Suprapubic skin (tissue), 4 donors: Measurements from ENCODE around the gene CIAO1. TPM values are rescaled to one million over a fixed set of nuclear protein-coding genes. Genes with fewer than 3 reads are reported as not detected.

Source experiments
- DNase-seq, 2 donors: peaks; one replicate each; pipeline ENCODE4 v3.0.0-alpha.2; 2019; ENCODE audit warnings: low spot score in 2 of 2
- H3K27ac ChIP-seq: fragments of 200-600 bp; sonication (generic); one replicate; pipeline ENCODE4 v1.5.1; 2019
- H3K27me3 ChIP-seq: fragments of 200-600 bp; sonication (generic); one replicate; pipeline ENCODE4 v1.5.1; 2019
- H3K36me3 ChIP-seq: fragments of 200-600 bp; sonication (generic); one replicate; pipeline ENCODE4 v1.5.1; 2019
- H3K4me1 ChIP-seq: fragments of 200-600 bp; sonication (generic); one replicate; pipeline ENCODE4 v1.5.1; 2019
- H3K4me3 ChIP-seq: fragments of 200-600 bp; sonication (generic); one replicate; pipeline ENCODE4 v1.5.1; 2019; ENCODE audit warnings: mild to moderate bottlenecking
- H3K9me3 ChIP-seq: fragments of 200-600 bp; sonication (generic); one replicate; pipeline ENCODE4 v1.5.1; 2019
- CTCF ChIP-seq, 2 donors: fragments of 200-600 bp in 1 of 2; fragments of 450-650 bp in 1 of 2; sonication (generic) in 1 of 2; IDR thresholded peaks; one replicate each; pipeline ENCODE4 v1.5.1; 2016 to 2019; ENCODE audit warnings: antibody characterized with exemption in 2 of 2, mild to moderate bottlenecking in 1 of 2, moderate library complexity in 1 of 2
- EP300 ChIP-seq: sonication (generic); formaldehyde crosslinking; IDR thresholded peaks from one replicate; pipeline ENCODE4 v1.6.1; 2017; ENCODE audit warnings: antibody characterized with exemption
- POLR2A ChIP-seq, 2 donors: fragments of 450-650 bp; IDR thresholded peaks; one replicate each; pipeline ENCODE4 v1.6.1; 2017; ENCODE audit warnings: antibody characterized with exemption in 2 of 2, mild to moderate bottlenecking in 2 of 2, moderate library complexity in 2 of 2
- POLR2AphosphoS5 ChIP-seq, 3 donors: sonication (generic); formaldehyde crosslinking; IDR thresholded peaks; one replicate each; pipeline ENCODE4 v1.6.1; 2017; ENCODE audit warnings: antibody characterized with exemption in 3 of 3
- WGBS: methylation state at CpG from one replicate; pipeline ENCODE4 v1.1.5; 2018; 5-methylcytosine and 5-hydroxymethylcytosine counted together
- total RNA-seq, 4 donors: library from RNA; depleted of rRNA; stranded (reverse); fragments of >200 nt; gene quantifications; one replicate each; pipeline ENCODE4 v1.1.0, GENCODE V29; 2016

The CIAO1 gene
- total RNA-seq, 4 donors from 2014 or later: 107 to 143 (median 110) TPM

- Histone ChIP-seq H3K4me1 (no peaks in the 10 kb centered on the region), H3K4me3 (no peak overlapping the region), H3K36me3 (no peaks in the 10 kb centered on the region), H3K27me3 (no peaks in the 10 kb centered on the region), H3K9me3 (no peaks in the 10 kb centered on the region), H3K27ac (no peak overlapping the region)
- 92% methylated on average over 6 of the region's 6 CpGs for WGBS
- no peak for TF ChIP-seq POLR2A (IDR thresholded peaks at IDR 0.05)
- no peak for TF ChIP-seq EP300
- TF ChIP-seq POLR2AphosphoS5 (IDR thresholded peaks at IDR 0.05): no peak
- TF ChIP-seq CTCF (IDR thresholded peaks at IDR 0.05): no peak
- no peak for DNase-seq
Observed at GRCh38 chr2:96233436-96233835, 32.6 kb upstream of the CIAO1 start.

- DNase-seq: no peak
- Histone ChIP-seq H3K4me1 (no peaks in the 10 kb centered on the region), H3K4me3 (no peak overlapping the region), H3K27me3 (no peaks in the 10 kb centered on the region), H3K36me3 (no peaks in the 10 kb centered on the region), H3K9me3 (no peaks in the 10 kb centered on the region), H3K27ac (no peak overlapping the region)
- 70% methylated on average over 4 of the region's 4 CpGs for WGBS
- TF ChIP-seq CTCF (IDR thresholded peaks at IDR 0.05) (no peak), POLR2A (IDR thresholded peaks at IDR 0.05) (no peak), POLR2AphosphoS5 (IDR thresholded peaks at IDR 0.05) (no peak), EP300 (no peak)
Observed at GRCh38 chr2:96233880-96234316, 32.1 kb upstream of the CIAO1 start.

- WGBS: 100% methylated on average over 1 of the region's 1 CpG
- DNase-seq: no peak
- no peaks in the 10 kb centered on the region for H3K36me3 ChIP-seq
- H3K27ac ChIP-seq: no peak overlapping the region
- no peaks in the 10 kb centered on the region for H3K27me3 ChIP-seq
- peaks cover 16% of the 10 kb centered on the region for H3K4me1 ChIP-seq
- TF ChIP-seq EP300: no peak
- TF ChIP-seq POLR2AphosphoS5 (IDR thresholded peaks at IDR 0.05): no peak
- no peak for TF ChIP-seq POLR2A (IDR thresholded peaks at IDR 0.05)
- no peak for TF ChIP-seq CTCF (IDR thresholded peaks at IDR 0.05)
- H3K4me3 ChIP-seq: no peak overlapping the region
- H3K9me3 ChIP-seq: no peaks in the 10 kb centered on the region
Observed at GRCh38 chr2:96236882-96237281, 29.1 kb upstream of the CIAO1 start.

- no peaks in the 10 kb centered on the region for H3K36me3 ChIP-seq
- no peak overlapping the region for H3K4me3 ChIP-seq
- TF ChIP-seq POLR2A (IDR thresholded peaks at IDR 0.05) (no peak), POLR2AphosphoS5 (IDR thresholded peaks at IDR 0.05) (no peak), CTCF (IDR thresholded peaks at IDR 0.05) (no peak), EP300 (no peak)
- no peaks in the 10 kb centered on the region for H3K9me3 ChIP-seq
- no peaks in the 10 kb centered on the region for H3K27me3 ChIP-seq
- H3K27ac ChIP-seq: no peak overlapping the region
- peaks cover 21% of the 10 kb centered on the region for H3K4me1 ChIP-seq
- DNase-seq: no peak
- 88% methylated on average over 3 of the region's 3 CpGs for WGBS
Observed at GRCh38 chr2:96238266-96238665, 27.8 kb upstream of the CIAO1 start.

- no peaks in the 10 kb centered on the region for H3K9me3 ChIP-seq
- no peaks in the 10 kb centered on the region for H3K36me3 ChIP-seq
- no peak overlapping the region for H3K4me3 ChIP-seq
- WGBS: 89% methylated on average over 3 of the region's 3 CpGs
- no peaks in the 10 kb centered on the region for H3K27me3 ChIP-seq
- no peak for TF ChIP-seq CTCF (IDR thresholded peaks at IDR 0.05)
- TF ChIP-seq EP300: no peak
- TF ChIP-seq POLR2A (IDR thresholded peaks at IDR 0.05): no peak
- no peak for DNase-seq
- no peak overlapping the region for H3K27ac ChIP-seq
- H3K4me1 ChIP-seq: peaks cover 21% of the 10 kb centered on the region
Observed at GRCh38 chr2:96239091-96239490, 26.9 kb upstream of the CIAO1 start.
